Lower leg skin (tissue), 4 donors: ENCODE results near the gene PRCC. TPM values are rescaled to one million over a fixed set of nuclear protein-coding genes. Genes with fewer than 3 reads are reported as not detected.

Experiments used
- DNase-seq, 2 donors: peaks; one replicate each; pipeline ENCODE4 v3.0.0-alpha.2; 2019; ENCODE audit warnings: low spot score in 2 of 2
- H3K4me3 ChIP-seq: fragments of 200-600 bp; sonication (generic); 2 replicates; pipeline ENCODE4 v1.5.1; 2017; ENCODE audit warnings: mild to moderate bottlenecking, low read depth; ENCODE audit not compliant: poor library complexity, severe bottlenecking
- CTCF ChIP-seq, 3 donors: fragments of 450-650 bp; IDR thresholded peaks; one replicate each; pipeline ENCODE4 v1.5.1; 2016; ENCODE audit warnings: antibody characterized with exemption in 3 of 3, mild to moderate bottlenecking in 3 of 3, moderate library complexity in 2 of 3
- POLR2A ChIP-seq, 2 donors: fragments of 450-650 bp; IDR thresholded peaks; one replicate each; pipeline ENCODE4 v1.6.1; 2016 to 2017; ENCODE audit warnings: antibody characterized with exemption in 2 of 2, mild to moderate bottlenecking in 1 of 2, moderate library complexity in 1 of 2
- WGBS, 2 donors: methylation state at CpG; one replicate each; pipeline ENCODE4 v1.1.5; 2018; 5-methylcytosine and 5-hydroxymethylcytosine counted together
- intact Hi-C: fragments of 100-400 bp; cut with DNase I; formaldehyde crosslinking; loops from one replicate; pipeline ENCODE4 v1.15.0; 2023; ENCODE audit warnings: low total_unique reads
- total RNA-seq, 4 donors: library from RNA; depleted of rRNA; stranded (reverse); fragments of >200 nt; gene quantifications; one replicate each; pipeline ENCODE4 v1.1.0, GENCODE V29; 2016

Gene PRCC
- total RNA-seq, 4 donors from 2014 or later: 35.4 to 45.6 (median 38.8) TPM

GRCh38 chr1:156801409-156802121 lies 34.2 kb downstream of the PRCC start:
- TF ChIP-seq CTCF (IDR thresholded peaks at IDR 0.05) (no peak), POLR2A (IDR thresholded peaks at IDR 0.05) (no peak)
- WGBS, 2 donors: 70 to 78% methylated on average over 6 to 7 of the region's 7 CpGs
- H3K4me3 ChIP-seq: no peak overlapping the region
- DNase-seq: peak in 1 of 2 donors; percentile 73
- intact Hi-C loops: no loop called here

GRCh38 chr1:156802421-156802935 lies 35.1 kb downstream of the PRCC start:
- 93 to 94% methylated on average over 8 of the region's 8 CpGs for WGBS, 2 donors
- TF ChIP-seq CTCF (IDR thresholded peaks at IDR 0.05): no peak
- intact Hi-C loops: no loop called here
- no peak overlapping the region for H3K4me3 ChIP-seq
- DNase-seq: peak in 1 of 2 donors; percentile 74

- no peak for TF ChIP-seq POLR2A (IDR thresholded peaks at IDR 0.05)
- no peak for TF ChIP-seq CTCF (IDR thresholded peaks at IDR 0.05)
- no peak overlapping the region for H3K4me3 ChIP-seq
- intact Hi-C loops: no loop called here
- WGBS, 2 donors: 86 to 91% methylated on average over 13 of the region's 13 CpGs
- DNase-seq: peak in 1 of 2 donors; percentile 77
Measured at GRCh38 chr1:156803086-156803851, 35.9 kb downstream of the PRCC start.

GRCh38 chr1:156804026-156804425 lies 36.7 kb downstream of the PRCC start:
- no peak overlapping the region for H3K4me3 ChIP-seq
- WGBS, 2 donors: 77 to 80% methylated on average over 3 of the region's 3 CpGs
- intact Hi-C loops: no loop called here

More at GRCh38 chr1:156804026-156804425, 36.7 kb downstream of the PRCC start:
- DNase-seq: peak in 1 of 2 donors; percentile 52
- no peak for TF ChIP-seq POLR2A (IDR thresholded peaks at IDR 0.05)
- no peak for TF ChIP-seq CTCF (IDR thresholded peaks at IDR 0.05)
